Right lobe of liver (tissue), 4 donors: Measurements from ENCODE around the gene PLEKHA5.

Source experiments
- POLR2A ChIP-seq: fragments of 450-650 bp; IDR thresholded peaks from one replicate; pipeline ENCODE4 v1.6.1; 2017; ENCODE audit warnings: antibody characterized with exemption, mild to moderate bottlenecking
- TF ChIP-seq, protein P1 (sequence below), 4 donors: fragments of 200-600 bp in 3 of 4; fragments of 450-650 bp in 1 of 4; IDR thresholded peaks; one replicate each; pipeline versions ENCODE4 v1.5.1 to v1.8.0; 2016 to 2022; ENCODE audit warnings: antibody characterized with exemption in 4 of 4, mild to moderate bottlenecking in 2 of 4
- donor health status: DM: no; HTN: no; CAD: no.
- donor health status: DM: no; HTN: no; CAD: no.
- donor health status: DM: no; HTN: yes; CAD: no.

DNA sequence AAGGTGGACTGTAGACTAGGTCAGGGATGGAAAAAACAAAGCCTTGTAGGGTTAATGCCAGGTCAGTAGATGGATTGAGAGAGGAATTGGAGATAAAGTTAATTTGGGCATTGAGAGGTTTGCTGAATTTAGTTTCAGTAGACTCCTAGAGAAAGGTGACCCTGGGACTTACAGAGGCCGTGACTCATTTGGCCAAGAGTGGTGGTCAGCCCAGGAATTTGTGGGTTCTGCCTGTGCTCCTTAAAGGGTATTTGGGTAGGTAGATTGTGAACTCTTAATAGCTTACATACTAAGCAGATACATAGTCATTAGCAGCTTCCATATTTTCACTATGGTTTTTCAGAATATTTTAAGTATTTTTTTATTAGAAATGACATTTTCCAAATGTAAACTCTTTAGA lies 21.8 kb downstream of the PLEKHA5 start:
- TF ChIP-seq, protein P1, sequence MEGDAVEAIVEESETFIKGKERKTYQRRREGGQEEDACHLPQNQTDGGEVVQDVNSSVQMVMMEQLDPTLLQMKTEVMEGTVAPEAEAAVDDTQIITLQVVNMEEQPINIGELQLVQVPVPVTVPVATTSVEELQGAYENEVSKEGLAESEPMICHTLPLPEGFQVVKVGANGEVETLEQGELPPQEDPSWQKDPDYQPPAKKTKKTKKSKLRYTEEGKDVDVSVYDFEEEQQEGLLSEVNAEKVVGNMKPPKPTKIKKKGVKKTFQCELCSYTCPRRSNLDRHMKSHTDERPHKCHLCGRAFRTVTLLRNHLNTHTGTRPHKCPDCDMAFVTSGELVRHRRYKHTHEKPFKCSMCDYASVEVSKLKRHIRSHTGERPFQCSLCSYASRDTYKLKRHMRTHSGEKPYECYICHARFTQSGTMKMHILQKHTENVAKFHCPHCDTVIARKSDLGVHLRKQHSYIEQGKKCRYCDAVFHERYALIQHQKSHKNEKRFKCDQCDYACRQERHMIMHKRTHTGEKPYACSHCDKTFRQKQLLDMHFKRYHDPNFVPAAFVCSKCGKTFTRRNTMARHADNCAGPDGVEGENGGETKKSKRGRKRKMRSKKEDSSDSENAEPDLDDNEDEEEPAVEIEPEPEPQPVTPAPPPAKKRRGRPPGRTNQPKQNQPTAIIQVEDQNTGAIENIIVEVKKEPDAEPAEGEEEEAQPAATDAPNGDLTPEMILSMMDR (IDR thresholded peaks at IDR 0.05), result no peak
- no peak for TF ChIP-seq POLR2A
